HCT116 (cell line): Measurements from ENCODE around the gene AGL. TPM values are rescaled to one million over a fixed set of nuclear protein-coding genes. Genes with fewer than 3 reads are reported as not detected.

Source experiments
- ATAC-seq: fragments of 200-7000 bp; cut with Tn5 transposase; 2 replicates; pipeline ENCODE4 v1.9.1; 2020; ENCODE audit warnings: mild to moderate bottlenecking, moderate library complexity
- BruUV-seq: library from RNA; stranded (reverse); fragments of 400-500 nt; replicated peaks from 2 replicates; lab custom pipeline; 2021; lab: Mats Ljungman, UMichigan
- CTCF ChIA-PET: fragments of 300-600 bp; sonication (Branson Sonifier 250); formaldehyde crosslinking; loops from one replicate; lab custom pipeline; 2021; ENCODE audit warnings: antibody characterized with exemption; lab: Charles Lee
- POLR2A ChIA-PET: fragments of 300-600, 350-600 bp; sonication (Branson Sonifier 250); formaldehyde crosslinking; loops from one replicate; lab custom pipeline; 2021; ENCODE audit warnings: antibody characterized with exemption; lab: Charles Lee
- RAD21 ChIA-PET, 2 experiments: fragments of 300-600 bp; sonication (Branson Sonifier 250); formaldehyde crosslinking; loops; one replicate each; lab custom pipeline; 2023; ENCODE audit warnings: low total read pairs in 2 of 2; ENCODE audit not compliant: uncharacterized antibody in 2 of 2, unreplicated experiment in 2 of 2, low non-redundant PET in 1 of 2; lab: Charles Lee
- DNase-seq: peaks from one replicate; pipeline ENCODE4 v3.0.0-alpha.2; 2010; ENCODE audit warnings: low read depth, low spot score
- H2AFZ ChIP-seq: fragments of 200-600 bp; shearing (Covaris generic), sonication (generic); 2 replicates; pipeline ENCODE4 v1.6.1; 2017; ENCODE audit warnings: low read depth, mixed run types, mixed read lengths, antibody characterized with exemption, low read length; ENCODE audit not compliant: poor library complexity, severe bottlenecking
- H3K27ac ChIP-seq: 2 replicates; pipeline ENCODE4 v1.5.1; 2012; ENCODE audit warnings: low read depth, low read length
- H3K27me3 ChIP-seq: fragments of 200-600 bp; sonication (generic); 2 replicates; pipeline ENCODE4 v1.6.1; 2016; ENCODE audit warnings: mixed run types, low read length, mixed read lengths; ENCODE audit not compliant: insufficient read depth
- H3K36me3 ChIP-seq, 2 experiments: fragments of 200-500 bp in 1 of 2; fragments of 200-600 bp in 1 of 2; sonication (Bioruptor generic) in 1 of 2; sonication (generic) in 1 of 2; 2 replicates each; pipeline versions ENCODE4 v1.5.1 to v1.6.1; 2014 to 2016; ENCODE audit warnings: low read length in 2 of 2, inconsistent platforms in 1 of 2, mixed read lengths in 1 of 2, mixed run types in 1 of 2; ENCODE audit not compliant: insufficient read depth in 2 of 2, control insufficient read depth in 1 of 2
- H3K4me1 ChIP-seq, 2 experiments: fragments of 200-600 bp in 1 of 2; sonication (generic) in 1 of 2; 2 replicates each; pipeline versions ENCODE4 v1.5.1 to v1.6.1; 2012 to 2017; ENCODE audit warnings: low read length in 2 of 2, inconsistent platforms in 1 of 2, mild to moderate bottlenecking in 1 of 2, mixed read lengths in 1 of 2, mixed run types in 1 of 2, moderate library complexity in 1 of 2; ENCODE audit not compliant: insufficient read depth in 2 of 2, control insufficient read depth in 1 of 2
- H3K4me2 ChIP-seq: fragments of 200-600 bp; sonication (generic); 2 replicates; pipeline ENCODE4 v1.6.1; 2017; ENCODE audit warnings: mixed run types, low read length, mixed read lengths
- H3K4me3 ChIP-seq, 2 experiments: fragments of 200-600 bp in 1 of 2; sonication (generic) in 1 of 2; replicated peaks in 1 of 2; 2 replicates each; pipeline ENCODE4 v1.5.1; 2011 to 2016; ENCODE audit warnings: low read length in 2 of 2, control low read depth in 1 of 2, low read depth in 1 of 2, mild to moderate bottlenecking in 1 of 2, mixed read lengths in 1 of 2, mixed run types in 1 of 2
- H3K79me2 ChIP-seq: fragments of 200-600 bp; sonication (generic); 2 replicates; pipeline ENCODE4 v1.6.1; 2017; ENCODE audit warnings: mild to moderate bottlenecking, mixed run types, low read length, moderate library complexity, mixed read lengths; ENCODE audit not compliant: insufficient read depth
- H3K9ac ChIP-seq: fragments of 200-600 bp; sonication (generic); 2 replicates; pipeline ENCODE4 v1.6.1; 2016; ENCODE audit warnings: low read length, mixed read lengths
- H3K9me2 ChIP-seq: fragments of 200-600 bp; sonication (generic), shearing (Covaris generic); 2 replicates; pipeline ENCODE4 v1.6.1; 2017; ENCODE audit warnings: mixed run types, mild to moderate bottlenecking, moderate library complexity; ENCODE audit not compliant: insufficient read depth
- H3K9me3 ChIP-seq, 2 experiments: fragments of 200-500 bp in 1 of 2; fragments of 200-600 bp in 1 of 2; sonication (Bioruptor generic) in 1 of 2; sonication (generic) in 1 of 2; 2 replicates each; pipeline ENCODE4 v1.6.1; 2014 to 2017; ENCODE audit warnings: low read length in 2 of 2, mixed read lengths in 2 of 2, inconsistent platforms in 1 of 2, low read depth in 1 of 2, mild to moderate bottlenecking in 1 of 2, mixed run types in 1 of 2, moderate library complexity in 1 of 2; ENCODE audit not compliant: control insufficient read depth in 1 of 2, insufficient read depth in 1 of 2
- H4K20me1 ChIP-seq: fragments of 200-600 bp; sonication (generic), shearing (Covaris generic); 2 replicates; pipeline ENCODE4 v1.6.1; 2017; ENCODE audit warnings: mixed run types, mild to moderate bottlenecking, moderate library complexity; ENCODE audit not compliant: insufficient read depth
- CTCF ChIP-seq, 3 experiments: fragments of 200-600 bp in 1 of 3; sonication (generic) in 1 of 3; IDR thresholded peaks in 2 of 3; conservative IDR thresholded peaks in 1 of 3; 2 replicates each; pipeline ENCODE4 v1.5.1; 2012 to 2017; ENCODE audit warnings: low read depth in 2 of 3, low read length in 2 of 3, antibody characterized with exemption in 1 of 3, borderline replicate concordance in 1 of 3, control low read depth in 1 of 3, mild to moderate bottlenecking in 1 of 3, mixed read lengths in 1 of 3, mixed run types in 1 of 3, moderate library complexity in 1 of 3; ENCODE audit not compliant: insufficient read depth in 1 of 3
- EGR1 ChIP-seq: IDR thresholded peaks from 2 replicates; pipeline ENCODE4 v1.6.1; 2012; ENCODE audit warnings: low read depth
- EZH2 ChIP-seq: fragments of 200-600 bp; sonication (generic); IDR thresholded peaks from 2 replicates; pipeline ENCODE4 v1.6.1; 2017; ENCODE audit warnings: antibody characterized with exemption, mixed run types
- MAX ChIP-seq: IDR thresholded peaks from 2 replicates; pipeline ENCODE4 v1.6.1; 2012
- RAD21 ChIP-seq: IDR thresholded peaks from 2 replicates; pipeline ENCODE4 v1.6.1; 2012; ENCODE audit warnings: low read depth, mild to moderate bottlenecking
- SRF ChIP-seq: IDR thresholded peaks from 2 replicates; pipeline ENCODE4 v1.6.1; 2012; ENCODE audit warnings: low read depth
- TCF7L2 ChIP-seq: IDR thresholded peaks from 2 replicates; pipeline ENCODE4 v1.7.0; 2011; ENCODE audit warnings: borderline replicate concordance, inconsistent platforms; ENCODE audit not compliant: insufficient read depth, insufficient read length; ENCODE audit errors: extremely low read depth
- intact Hi-C: fragments of 100-400 bp; cut with micrococcal nuclease; formaldehyde crosslinking; loops from 2 replicates; pipeline ENCODE4 v1.10.0; 2022
- total RNA-seq: library from RNA; stranded (reverse); gene quantifications from one replicate; pipeline ENCODE4 v1.2.1, GENCODE V29; 2021; ENCODE audit not compliant: unreplicated experiment

Gene AGL
- total RNA-seq, 1 experiment from 2014 or later = 19.4 TPM

GRCh38 chr1:99808391-99809115 lies 41.6 kb upstream of the AGL start:
- Histone ChIP-seq H3K27me3 (no peaks in the 10 kb centered on the region), H2AFZ (peak overlapping the region; percentile 96), H3K9ac (0 out of 2 replicates have a peak overlapping the region, but pooled peaks have one; percentile 4), H3K36me3 (no peaks in the 10 kb centered on the region), H3K4me1 (peaks cover 0 to 11% of the 10 kb centered on the region in 2 experiments; a peak in 2 of 4 replicates), H3K4me3 (peak overlapping the region in 1 of 2 experiments; percentile 23; a peak in 1 of 4 replicates), H3K4me2 (peak overlapping the region; percentile 60), H3K9me3 (no peaks in the 10 kb centered on the region), H3K79me2 (no peaks in the 10 kb centered on the region), H3K27ac (no peak overlapping the region), H4K20me1 (no peaks in the 10 kb centered on the region), H3K9me2 (no peaks in the 10 kb centered on the region)
- no TSS peak for BruUV-seq
- ChIA-PET RAD21 (no interaction called here), POLR2A (no interaction called here), CTCF (interaction anchor here (1.3 kb wide), 1 partner anchor 651 kb away, joined by 5 read pairs; no protein-coding TSS in a partner anchor)
- DNase-seq = peak; percentile 85
- intact Hi-C loops = loop anchor here (1.0 to 5.0 kb wide), 4 partner anchors 226 to 1060 kb away; partner anchors contain the start of genes SASS6 and TRMT13
- TF ChIP-seq EZH2 = no peak
- peak; percentile 59; the same call in 1 of the 2 replicates for TF ChIP-seq MAX
- TF ChIP-seq SRF = peak; percentile 92
- peak; percentile 21 to 75 (median 71); a peak in 5 of 6 replicates for TF ChIP-seq CTCF (IDR thresholded peaks at IDR 0.05 in 2 of 3, conservative IDR thresholded peaks at IDR 0.05 in 1 of 3; ENCODE audit: borderline replicate concordance in 1 of 3, insufficient read depth in 1 of 3, low read depth in 2 of 3, low read length in 2 of 3)
- no peak for TF ChIP-seq TCF7L2
- TF ChIP-seq RAD21 = peak; percentile 95
- TF ChIP-seq EGR1 = peak; percentile 66
- ATAC-seq = peak; percentile 92
